ENCODE measurements around the gene CSMD2. TPM values are rescaled to one million over a fixed set of nuclear protein-coding genes. Genes with fewer than 3 reads are reported as not detected.

CSMD2 gene
- total RNA-seq, 4 donors from 2014 or later, result 0.16 to 1.00 (median 0.27) TPM; not detected in 1

GRCh38 chr1:33828059-33828458, 337.0 kb downstream of the CSMD2 start:
- peaks cover 2% of the 10 kb centered on the region for H3K27me3 ChIP-seq
- TF ChIP-seq POLR2A (IDR thresholded peaks at IDR 0.05) (no peak), POLR2AphosphoS5 (IDR thresholded peaks at IDR 0.05) (no peak), CTCF (IDR thresholded peaks at IDR 0.05) (no peak), EP300 (IDR thresholded peaks at IDR 0.05; ENCODE audit: low read depth) (no peak)
- H3K4me1 ChIP-seq, result no peaks in the 10 kb centered on the region
- no peak for DNase-seq
- H3K27ac ChIP-seq, result no peak overlapping the region
- in situ Hi-C loops (cut with MboI; ENCODE audit: low pct_ligation_motif_present in 1 of 4, low pct_unique_long_range_greater_than_20kb in 1 of 4, low sequenced_read_pairs in 3 of 4), result no loop called here
- intact Hi-C loops (cut with DNase I; ENCODE audit: low total_unique reads), result no loop called here
- H3K4me3 ChIP-seq, result no peak overlapping the region
- no peaks in the 10 kb centered on the region for H3K9me3 ChIP-seq
- H3K36me3 ChIP-seq, result no peaks in the 10 kb centered on the region
- 54 to 63% methylated on average over 4 to 5 of the region's 5 CpGs for WGBS, 2 donors (ENCODE audit: low coverage in 1 of 2)

GRCh38 chr1:33826711-33827110, 338.3 kb downstream of the CSMD2 start:
- H3K4me1 ChIP-seq, result no peaks in the 10 kb centered on the region
- peaks cover 5% of the 10 kb centered on the region for H3K27me3 ChIP-seq
- H3K27ac ChIP-seq, result no peak overlapping the region
- in situ Hi-C loops (cut with MboI; ENCODE audit: low pct_ligation_motif_present in 1 of 4, low pct_unique_long_range_greater_than_20kb in 1 of 4, low sequenced_read_pairs in 3 of 4), result no loop called here
- no peak for TF ChIP-seq CTCF (IDR thresholded peaks at IDR 0.05)
- no peak for TF ChIP-seq POLR2AphosphoS5 (IDR thresholded peaks at IDR 0.05)
- no peak for TF ChIP-seq POLR2A (IDR thresholded peaks at IDR 0.05)
- TF ChIP-seq EP300 (IDR thresholded peaks at IDR 0.05; ENCODE audit: low read depth), result no peak
- no peak for DNase-seq
- H3K9me3 ChIP-seq, result no peaks in the 10 kb centered on the region
- WGBS, 2 donors (ENCODE audit: low coverage in 1 of 2), result 80% methylated on average over 5 of the region's 5 CpGs; no CpG with 5 or more reads in 1 of the 2 donors
- H3K4me3 ChIP-seq, result no peak overlapping the region
- no peaks in the 10 kb centered on the region for H3K36me3 ChIP-seq
- intact Hi-C loops (cut with DNase I; ENCODE audit: low total_unique reads), result no loop called here

- H3K4me1 ChIP-seq, result no peaks in the 10 kb centered on the region
- no peak for DNase-seq
- no peak overlapping the region for H3K4me3 ChIP-seq
- intact Hi-C loops (cut with DNase I; ENCODE audit: low total_unique reads) (no loop called here), in situ Hi-C loops (cut with MboI; ENCODE audit: low pct_ligation_motif_present in 1 of 4, low pct_unique_long_range_greater_than_20kb in 1 of 4, low sequenced_read_pairs in 3 of 4) (no loop called here)
- TF ChIP-seq CTCF (IDR thresholded peaks at IDR 0.05) (no peak), POLR2A (IDR thresholded peaks at IDR 0.05) (no peak), POLR2AphosphoS5 (IDR thresholded peaks at IDR 0.05) (no peak), EP300 (IDR thresholded peaks at IDR 0.05; ENCODE audit: low read depth) (no peak)
- peaks cover 5% of the 10 kb centered on the region for H3K27me3 ChIP-seq
- no peak overlapping the region for H3K27ac ChIP-seq
- H3K36me3 ChIP-seq, result no peaks in the 10 kb centered on the region
- no peaks in the 10 kb centered on the region for H3K9me3 ChIP-seq
Measured at GRCh38 chr1:33826311-33826710, 338.7 kb downstream of the CSMD2 start.

GRCh38 chr1:33825506-33825905, 339.5 kb downstream of the CSMD2 start:
- Histone ChIP-seq H3K9me3 (no peaks in the 10 kb centered on the region), H3K27me3 (peaks cover 5% of the 10 kb centered on the region), H3K27ac (no peak overlapping the region), H3K36me3 (no peaks in the 10 kb centered on the region), H3K4me1 (no peaks in the 10 kb centered on the region), H3K4me3 (no peak overlapping the region)
- in situ Hi-C loops (cut with MboI; ENCODE audit: low pct_ligation_motif_present in 1 of 4, low pct_unique_long_range_greater_than_20kb in 1 of 4, low sequenced_read_pairs in 3 of 4) (no loop called here), intact Hi-C loops (cut with DNase I; ENCODE audit: low total_unique reads) (no loop called here)
- DNase-seq, result no peak
- WGBS, 2 donors (ENCODE audit: low coverage in 1 of 2), result 50 to 79% methylated on average over 2 to 10 of the region's 10 CpGs
- no peak for TF ChIP-seq EP300 (IDR thresholded peaks at IDR 0.05; ENCODE audit: low read depth)
- no peak for TF ChIP-seq POLR2AphosphoS5 (IDR thresholded peaks at IDR 0.05)
- no peak for TF ChIP-seq CTCF (IDR thresholded peaks at IDR 0.05)
- no peak for TF ChIP-seq POLR2A (IDR thresholded peaks at IDR 0.05)

Measured in transverse colon (tissue), 4 donors.